Neural progenitor cell (in vitro differentiated cells): ENCODE results near the gene CHCT1. TPM values are rescaled to one million over a fixed set of nuclear protein-coding genes. Genes with fewer than 3 reads are reported as not detected.
A peak's percentile ranks its signal among the peaks of the same experiment; 100 is the strongest.

Experiments
- DNase-seq: peaks from one replicate; pipeline ENCODE4 v3.0.0-alpha.2; 2016; ENCODE audit warnings: low spot score
- H2AFZ ChIP-seq: fragments of 200-600 bp; sonication (generic); replicated peaks from 2 replicates; pipeline ENCODE4 v1.6.1; 2016; ENCODE audit warnings: antibody characterized with exemption
- H3F3A ChIP-seq: fragments of 200-600 bp; sonication (generic); 2 replicates; pipeline ENCODE4 v1.6.1; 2016; ENCODE audit warnings: antibody characterized with exemption, low read depth
- H3K27ac ChIP-seq: fragments of 200-600 bp; sonication (generic); 2 replicates; pipeline ENCODE4 v1.5.1; 2016; ENCODE audit warnings: mild to moderate bottlenecking
- H3K27me3 ChIP-seq: fragments of 200-600 bp; sonication (generic); 2 replicates; pipeline ENCODE4 v1.6.1; 2016; ENCODE audit warnings: mild to moderate bottlenecking, moderate library complexity
- H3K36me3 ChIP-seq: fragments of 200-600 bp; sonication (generic); 2 replicates; pipeline ENCODE4 v1.5.1; 2016
- H3K4me1 ChIP-seq: fragments of 200-600 bp; sonication (generic); 2 replicates; pipeline ENCODE4 v1.6.1; 2016; ENCODE audit warnings: mixed run types
- H3K4me2 ChIP-seq: fragments of 200-600 bp; sonication (generic); 2 replicates; pipeline ENCODE4 v1.6.1; 2016
- H3K4me3 ChIP-seq: fragments of 200-600 bp; sonication (generic); 2 replicates; pipeline ENCODE4 v1.5.1; 2016
- H3K79me2 ChIP-seq: fragments of 200-600 bp; sonication (generic); 2 replicates; pipeline ENCODE4 v1.6.1; 2016; ENCODE audit warnings: low read depth
- H3K9ac ChIP-seq: fragments of 200-600 bp; sonication (generic); 2 replicates; pipeline ENCODE4 v1.6.1; 2016
- H3K9me3 ChIP-seq: fragments of 200-600 bp; sonication (generic); 2 replicates; pipeline ENCODE4 v1.5.1; 2016; ENCODE audit warnings: low read depth
- H4K20me1 ChIP-seq: fragments of 200-600 bp; sonication (generic); 2 replicates; pipeline ENCODE4 v1.6.1; 2016; ENCODE audit warnings: low read depth
- H3K27ac Mint-ChIP-seq: 3 replicates; pipeline ENCODE4 v1.8.0; 2021; ENCODE audit warnings: mixed read lengths
- H3K27me3 Mint-ChIP-seq: 2 replicates; pipeline ENCODE4 v1.8.0; 2022; ENCODE audit warnings: low read depth, mild to moderate bottlenecking, inconsistent platforms, moderate library complexity, mixed read lengths; ENCODE audit not compliant: insufficient read depth
- H3K36me3 Mint-ChIP-seq: 3 replicates; pipeline ENCODE4 v1.8.0; 2021; ENCODE audit warnings: mixed read lengths
- H3K4me1 Mint-ChIP-seq: 3 replicates; pipeline ENCODE4 v1.8.0; 2021; ENCODE audit warnings: mixed read lengths
- H3K4me3 Mint-ChIP-seq: 3 replicates; pipeline ENCODE4 v1.8.0; 2021; ENCODE audit warnings: mild to moderate bottlenecking, moderate library complexity, mixed read lengths
- H3K9me3 Mint-ChIP-seq: 3 replicates; pipeline ENCODE4 v1.8.0; 2020; ENCODE audit warnings: mixed read lengths
- EZH2 ChIP-seq: fragments of 200-600 bp; sonication (generic); IDR thresholded peaks from 2 replicates; pipeline ENCODE4 v1.6.1; 2017; ENCODE audit warnings: antibody characterized with exemption, mild to moderate bottlenecking, moderate library complexity
- EZH2phosphoT487 ChIP-seq: fragments of 200-600 bp; sonication (generic); IDR thresholded peaks from 2 replicates; pipeline ENCODE4 v1.6.1; 2017; ENCODE audit warnings: antibody characterized with exemption
- total RNA-seq: library from RNA; depleted of rRNA; stranded (reverse); fragments of >200 nt; gene quantifications from 2 replicates; pipeline ENCODE4 v1.2.3, GENCODE V29; 2015; ENCODE audit warnings: low replicate concordance
- TF ChIP-seq, protein P1 (sequence below): fragments of 200-600 bp; sonication (generic); IDR thresholded peaks from 2 replicates; pipeline ENCODE4 v1.5.1; 2017; ENCODE audit warnings: antibody characterized with exemption, mild to moderate bottlenecking

CHCT1 gene
- total RNA-seq, 1 donor from 2014 or later, result not detected

DNA sequence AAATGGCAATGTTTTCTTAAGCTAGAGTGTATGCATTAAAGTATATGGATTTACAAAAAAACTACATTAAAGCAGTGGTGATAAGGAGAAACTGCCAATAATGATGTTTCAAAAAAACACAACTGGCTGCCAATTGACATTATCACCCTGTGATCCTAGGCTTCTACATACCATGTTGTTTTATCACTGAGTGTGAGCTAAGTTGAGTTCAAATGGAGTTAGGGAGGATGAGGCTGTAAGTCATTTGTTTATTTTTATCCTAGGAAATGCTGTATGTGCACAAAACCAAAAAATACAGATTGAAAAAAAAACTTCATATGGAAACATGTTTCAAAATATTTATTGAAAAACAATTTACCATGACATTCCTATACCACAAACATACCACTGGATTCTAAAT lies 22.9 kb downstream of the CHCT1 start:
- Histone ChIP-seq H3K4me2 (no peak overlapping the region), H2AFZ (no peak overlapping the region), H3K9ac (no peak overlapping the region), H3K27ac (peak overlapping the region; percentile 41), H3K4me3 (no peak overlapping the region), H3K79me2 (no peaks in the 10 kb centered on the region), H3K36me3 (peaks cover 15% of the 10 kb centered on the region), H3K9me3 (no peaks in the 10 kb centered on the region), H3K27me3 (no peaks in the 10 kb centered on the region), H3K4me1 (no peaks in the 10 kb centered on the region), H4K20me1 (no peaks in the 10 kb centered on the region), H3F3A (peaks cover 7% of the 10 kb centered on the region)
- H3K27ac Mint-ChIP-seq, result no peak overlapping the region
- H3K36me3 Mint-ChIP-seq, result peaks cover 16% of the 10 kb centered on the region
- TF ChIP-seq EZH2, result no peak
- no peak for TF ChIP-seq EZH2phosphoT487
- TF ChIP-seq, protein P1, sequence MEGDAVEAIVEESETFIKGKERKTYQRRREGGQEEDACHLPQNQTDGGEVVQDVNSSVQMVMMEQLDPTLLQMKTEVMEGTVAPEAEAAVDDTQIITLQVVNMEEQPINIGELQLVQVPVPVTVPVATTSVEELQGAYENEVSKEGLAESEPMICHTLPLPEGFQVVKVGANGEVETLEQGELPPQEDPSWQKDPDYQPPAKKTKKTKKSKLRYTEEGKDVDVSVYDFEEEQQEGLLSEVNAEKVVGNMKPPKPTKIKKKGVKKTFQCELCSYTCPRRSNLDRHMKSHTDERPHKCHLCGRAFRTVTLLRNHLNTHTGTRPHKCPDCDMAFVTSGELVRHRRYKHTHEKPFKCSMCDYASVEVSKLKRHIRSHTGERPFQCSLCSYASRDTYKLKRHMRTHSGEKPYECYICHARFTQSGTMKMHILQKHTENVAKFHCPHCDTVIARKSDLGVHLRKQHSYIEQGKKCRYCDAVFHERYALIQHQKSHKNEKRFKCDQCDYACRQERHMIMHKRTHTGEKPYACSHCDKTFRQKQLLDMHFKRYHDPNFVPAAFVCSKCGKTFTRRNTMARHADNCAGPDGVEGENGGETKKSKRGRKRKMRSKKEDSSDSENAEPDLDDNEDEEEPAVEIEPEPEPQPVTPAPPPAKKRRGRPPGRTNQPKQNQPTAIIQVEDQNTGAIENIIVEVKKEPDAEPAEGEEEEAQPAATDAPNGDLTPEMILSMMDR, result no peak
- no peaks in the 10 kb centered on the region for H3K9me3 Mint-ChIP-seq
- peaks cover 4% of the 10 kb centered on the region for H3K4me1 Mint-ChIP-seq
- no peaks in the 10 kb centered on the region for H3K27me3 Mint-ChIP-seq
- DNase-seq, result no peak
- H3K4me3 Mint-ChIP-seq, result no peak overlapping the region

DNA sequence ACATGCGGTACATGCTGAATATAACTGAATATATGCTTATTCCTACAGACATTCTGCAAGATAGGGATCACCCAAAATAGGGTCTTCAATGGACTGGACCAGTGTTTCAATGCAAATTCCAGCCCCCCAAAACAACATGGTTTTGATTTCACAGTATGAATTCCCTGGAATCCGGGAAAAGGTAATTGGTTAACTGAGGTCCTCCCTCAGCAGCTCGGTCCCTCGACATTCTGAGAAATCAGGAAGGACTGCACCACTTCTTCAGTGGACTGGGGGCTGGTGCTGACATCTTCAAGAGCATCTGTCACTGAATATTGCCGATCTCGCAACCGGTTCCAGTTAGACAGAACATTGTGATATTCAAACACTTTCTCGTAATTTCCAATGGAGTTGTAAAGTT lies 25.1 kb downstream of the CHCT1 start:
- Mint-ChIP-seq H3K27ac (no peak overlapping the region), H3K9me3 (no peaks in the 10 kb centered on the region), H3K4me3 (no peak overlapping the region), H3K27me3 (no peaks in the 10 kb centered on the region), H3K4me1 (peaks cover 4% of the 10 kb centered on the region), H3K36me3 (peaks cover 22% of the 10 kb centered on the region)
- Histone ChIP-seq H3K79me2 (no peaks in the 10 kb centered on the region), H3F3A (peaks cover 7% of the 10 kb centered on the region), H3K4me2 (no peak overlapping the region), H3K36me3 (peaks cover 23% of the 10 kb centered on the region), H4K20me1 (no peaks in the 10 kb centered on the region), H3K4me3 (no peak overlapping the region), H3K27ac (no peak overlapping the region), H3K4me1 (no peaks in the 10 kb centered on the region), H3K27me3 (no peaks in the 10 kb centered on the region), H2AFZ (no peak overlapping the region), H3K9me3 (no peaks in the 10 kb centered on the region), H3K9ac (no peak overlapping the region)
- no peak for TF ChIP-seq EZH2phosphoT487
- no peak for DNase-seq

DNA sequence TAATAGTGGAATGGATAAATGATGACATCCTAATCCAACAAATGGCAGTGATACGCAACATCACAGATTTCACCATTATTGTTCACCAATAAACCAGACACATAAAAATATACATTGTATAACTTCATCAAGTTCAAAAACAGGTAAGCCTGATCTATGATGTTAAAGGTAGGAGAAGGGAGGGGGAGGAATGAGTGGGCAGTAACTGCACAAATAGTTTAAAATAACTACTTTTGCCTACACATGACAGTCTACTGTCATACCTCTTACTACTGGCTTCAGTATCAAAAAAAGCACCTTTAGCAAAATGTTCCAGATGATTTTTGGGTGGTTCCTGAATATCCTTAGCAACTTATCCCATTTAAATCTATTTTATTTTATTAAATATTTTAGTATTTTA lies 28.8 kb downstream of the CHCT1 start:
- H3K4me3 ChIP-seq, result no peak overlapping the region
- H4K20me1 ChIP-seq, result no peaks in the 10 kb centered on the region
- Mint-ChIP-seq H3K27ac (no peak overlapping the region), H3K4me1 (no peaks in the 10 kb centered on the region), H3K4me3 (no peak overlapping the region), H3K27me3 (no peaks in the 10 kb centered on the region), H3K9me3 (no peaks in the 10 kb centered on the region), H3K36me3 (peaks cover 26% of the 10 kb centered on the region)
- no peak overlapping the region for H3K27ac ChIP-seq
- H3K4me1 ChIP-seq, result no peaks in the 10 kb centered on the region
- no peak overlapping the region for H3K4me2 ChIP-seq
- H3K27me3 ChIP-seq, result no peaks in the 10 kb centered on the region
- no peak for DNase-seq
- H3K9ac ChIP-seq, result no peak overlapping the region
- H3K79me2 ChIP-seq, result no peaks in the 10 kb centered on the region
- no peaks in the 10 kb centered on the region for H3K9me3 ChIP-seq
- H2AFZ ChIP-seq, result no peak overlapping the region
- TF ChIP-seq, protein P1, result no peak
- no peak for TF ChIP-seq EZH2
- no peak for TF ChIP-seq EZH2phosphoT487
- H3F3A ChIP-seq, result no peaks in the 10 kb centered on the region
- peaks cover 36% of the 10 kb centered on the region for H3K36me3 ChIP-seq

DNA sequence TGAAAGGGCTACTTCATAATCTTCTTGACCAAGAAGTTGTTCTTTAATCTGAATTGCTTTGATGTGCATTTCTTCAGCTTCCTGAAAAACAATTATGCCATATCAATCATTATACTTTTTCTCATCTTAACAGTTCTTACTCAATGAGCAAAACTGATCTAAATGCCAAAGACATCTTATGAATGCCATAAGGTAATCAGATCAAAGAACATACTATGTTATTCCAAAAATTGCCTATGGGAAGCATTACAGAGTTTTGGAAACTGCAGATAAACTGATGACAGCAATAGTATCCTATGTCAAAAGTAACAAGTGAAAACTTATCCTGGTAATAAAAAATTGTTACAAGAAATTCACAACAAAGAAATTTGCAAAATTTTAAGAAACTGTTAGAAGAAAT lies 29.7 kb downstream of the CHCT1 start:
- Histone ChIP-seq H3K9me3 (no peaks in the 10 kb centered on the region), H3K4me1 (no peaks in the 10 kb centered on the region), H3K4me2 (no peak overlapping the region), H3K79me2 (no peaks in the 10 kb centered on the region), H3K9ac (no peak overlapping the region), H3K36me3 (peaks cover 31% of the 10 kb centered on the region), H3F3A (no peaks in the 10 kb centered on the region), H3K27me3 (no peaks in the 10 kb centered on the region), H3K4me3 (no peak overlapping the region), H2AFZ (no peak overlapping the region), H3K27ac (no peak overlapping the region), H4K20me1 (no peaks in the 10 kb centered on the region)
- Mint-ChIP-seq H3K9me3 (peaks cover 2% of the 10 kb centered on the region), H3K4me3 (no peak overlapping the region), H3K27me3 (no peaks in the 10 kb centered on the region), H3K36me3 (peaks cover 29% of the 10 kb centered on the region), H3K4me1 (no peaks in the 10 kb centered on the region), H3K27ac (no peak overlapping the region)
- TF ChIP-seq, protein P1, result no peak
- TF ChIP-seq EZH2 (no peak), EZH2phosphoT487 (no peak)
- no peak for DNase-seq
